ENCODE data around the gene RSU1. TPM values are rescaled to one million over a fixed set of nuclear protein-coding genes. Genes with fewer than 3 reads are reported as not detected.
A peak's percentile ranks its signal among the peaks of the same experiment; 100 is the strongest.
"Not testable (repeated sequence)": the region's sequence is repeated elsewhere in the genome, so short reads cannot be mapped to it uniquely, and the experiment has no call there.

Gene RSU1
- total and polyA plus RNA-seq, 9 donors: 59.4 to 93.9 (median 79.0) TPM

GRCh38 chr10:16752849-16753248 lies 64.4 kb downstream of the RSU1 start:
- WGBS (ENCODE audit: insufficient coverage): 93% methylated on average over 4 of the region's 6 CpGs

DNA sequence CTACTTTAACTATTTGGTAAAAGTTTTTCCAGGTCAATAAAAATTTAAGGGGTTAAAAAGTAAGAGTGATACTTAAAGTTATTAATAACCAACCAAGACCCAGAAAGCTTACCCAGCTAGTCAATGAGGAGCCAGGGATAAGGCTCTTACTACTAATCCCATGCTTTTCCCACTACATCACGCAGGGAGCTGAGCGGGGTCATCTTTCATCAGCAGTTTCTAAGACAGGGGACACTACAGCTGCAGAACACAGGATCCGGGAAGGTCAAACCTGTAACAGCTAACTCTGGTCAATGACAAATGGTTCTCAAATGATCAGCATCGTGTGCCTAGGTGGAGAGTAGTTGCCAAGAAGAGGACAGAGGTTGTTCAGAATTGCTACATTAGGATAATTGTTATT lies 65.1 kb downstream of the RSU1 start:
- H3K9me3 ChIP-seq (replicated peaks; ENCODE audit: control insufficient read depth, low read depth, low read length): no peaks in the 10 kb centered on the region
- H3K27ac ChIP-seq (ENCODE audit: low read length): no peak overlapping the region
- peak; percentile 18 for DNase-seq
- no peak overlapping the region for H3K4me3 ChIP-seq (ENCODE audit: low read length)
- H3K27me3 ChIP-seq (ENCODE audit: control insufficient read depth, insufficient read depth, low read length): no peaks in the 10 kb centered on the region
- H3K4me1 ChIP-seq (ENCODE audit: control insufficient read depth, insufficient read depth, low read length): peaks cover 2% of the 10 kb centered on the region
- peaks cover 15% of the 10 kb centered on the region for H3K36me3 ChIP-seq (ENCODE audit: control insufficient read depth, insufficient read depth, low read length)
- WGBS (ENCODE audit: insufficient coverage): 80% methylated on average over 2 of the region's 4 CpGs

More at GRCh38 chr10:16752849-16753248, 64.4 kb downstream of the RSU1 start:
- not testable (repeated sequence) for H3K27ac ChIP-seq (ENCODE audit: low read length); H3K4me3 ChIP-seq (ENCODE audit: low read length); DNase-seq; H3K27me3 ChIP-seq (ENCODE audit: control insufficient read depth, insufficient read depth, low read length); H3K4me1 ChIP-seq (ENCODE audit: control insufficient read depth, insufficient read depth, low read length); H3K9me3 ChIP-seq (replicated peaks; ENCODE audit: control insufficient read depth, low read depth, low read length)
- peaks cover 17% of the 10 kb centered on the region for H3K36me3 ChIP-seq (ENCODE audit: control insufficient read depth, insufficient read depth, low read length)

- WGBS (ENCODE audit: insufficient coverage): 93% methylated on average over 7 of the region's 8 CpGs
- H3K4me1 ChIP-seq (ENCODE audit: control insufficient read depth, insufficient read depth, low read length): peaks cover 2% of the 10 kb centered on the region
- H3K9me3 ChIP-seq (replicated peaks; ENCODE audit: control insufficient read depth, low read depth, low read length): no peaks in the 10 kb centered on the region
- H3K27me3 ChIP-seq (ENCODE audit: control insufficient read depth, insufficient read depth, low read length): no peaks in the 10 kb centered on the region
- no peak overlapping the region for H3K4me3 ChIP-seq (ENCODE audit: low read length)
- DNase-seq: no peak
- H3K27ac ChIP-seq (ENCODE audit: low read length): no peak overlapping the region
- peaks cover 15% of the 10 kb centered on the region for H3K36me3 ChIP-seq (ENCODE audit: control insufficient read depth, insufficient read depth, low read length)
Observed at GRCh38 chr10:16751244-16751643, 66.0 kb downstream of the RSU1 start.

DNA sequence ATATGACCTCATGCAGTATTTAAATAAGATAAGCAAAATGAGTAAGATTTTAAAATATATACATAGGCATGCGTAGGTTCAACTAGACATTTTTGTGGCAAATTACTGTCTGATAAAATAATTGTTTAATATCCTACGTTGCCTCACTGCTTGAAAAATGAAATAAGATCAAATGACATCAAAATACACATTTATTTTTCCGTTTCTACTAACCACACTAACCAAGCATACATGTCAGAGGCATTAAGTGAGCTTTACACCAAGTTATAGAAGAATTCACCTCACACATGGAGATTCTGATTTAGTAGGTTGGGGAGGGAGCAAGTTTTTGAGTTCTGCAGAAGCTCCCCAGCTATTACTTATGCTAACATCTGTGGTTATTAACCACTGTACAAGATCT lies 66.8 kb downstream of the RSU1 start:
- Histone ChIP-seq H3K36me3 (ENCODE audit: control insufficient read depth, insufficient read depth, low read length) (peaks cover 15% of the 10 kb centered on the region), H3K27me3 (ENCODE audit: control insufficient read depth, insufficient read depth, low read length) (no peaks in the 10 kb centered on the region), H3K27ac (ENCODE audit: low read length) (no peak overlapping the region), H3K4me3 (ENCODE audit: low read length) (no peak overlapping the region), H3K9me3 (replicated peaks; ENCODE audit: control insufficient read depth, low read depth, low read length) (no peaks in the 10 kb centered on the region), H3K4me1 (ENCODE audit: control insufficient read depth, insufficient read depth, low read length) (peaks cover 2% of the 10 kb centered on the region)
- DNase-seq: no peak
- WGBS (ENCODE audit: insufficient coverage): no CpG with 5 or more reads among the region's 3 CpGs

GRCh38 chr10:16748749-16749148 lies 68.5 kb downstream of the RSU1 start:
- Histone ChIP-seq H3K36me3 (ENCODE audit: control insufficient read depth, insufficient read depth, low read length) (peaks cover 15% of the 10 kb centered on the region), H3K4me3 (ENCODE audit: low read length) (no peak overlapping the region), H3K27ac (ENCODE audit: low read length) (no peak overlapping the region), H3K9me3 (replicated peaks; ENCODE audit: control insufficient read depth, low read depth, low read length) (no peaks in the 10 kb centered on the region), H3K27me3 (ENCODE audit: control insufficient read depth, insufficient read depth, low read length) (no peaks in the 10 kb centered on the region), H3K4me1 (ENCODE audit: control insufficient read depth, insufficient read depth, low read length) (peaks cover 2% of the 10 kb centered on the region)
- DNase-seq: no peak
- WGBS (ENCODE audit: insufficient coverage): 33% methylated on average over 2 of the region's 7 CpGs

DNA sequence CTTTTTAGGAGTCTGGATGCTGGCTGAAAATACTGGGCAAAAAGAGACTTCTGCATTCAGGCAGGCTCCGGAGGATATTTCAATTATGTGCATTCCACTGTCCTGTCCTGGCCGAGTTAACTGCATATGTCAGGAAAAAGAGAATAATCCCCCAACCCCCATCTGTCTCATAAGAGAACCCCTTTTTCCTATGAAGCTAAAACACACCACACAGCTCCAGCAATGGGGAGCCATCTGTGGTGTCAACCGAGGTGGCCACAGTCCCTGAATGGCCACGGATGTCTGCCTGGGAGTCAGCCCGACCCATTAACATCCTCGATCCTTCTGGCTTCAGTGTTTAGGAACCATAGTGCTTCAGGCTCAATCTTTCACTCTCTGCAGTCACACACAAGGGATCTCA lies 70.4 kb downstream of the RSU1 start:
- Histone ChIP-seq H3K27ac (ENCODE audit: low read length) (no peak overlapping the region), H3K27me3 (ENCODE audit: control insufficient read depth, insufficient read depth, low read length) (no peaks in the 10 kb centered on the region), H3K4me1 (ENCODE audit: control insufficient read depth, insufficient read depth, low read length) (peaks cover 1% of the 10 kb centered on the region), H3K4me3 (ENCODE audit: low read length) (no peak overlapping the region), H3K36me3 (ENCODE audit: control insufficient read depth, insufficient read depth, low read length) (peaks cover 13% of the 10 kb centered on the region), H3K9me3 (replicated peaks; ENCODE audit: control insufficient read depth, low read depth, low read length) (no peaks in the 10 kb centered on the region)
- DNase-seq: no peak
- no CpG with 5 or more reads among the region's 6 CpGs for WGBS (ENCODE audit: insufficient coverage)

DNA sequence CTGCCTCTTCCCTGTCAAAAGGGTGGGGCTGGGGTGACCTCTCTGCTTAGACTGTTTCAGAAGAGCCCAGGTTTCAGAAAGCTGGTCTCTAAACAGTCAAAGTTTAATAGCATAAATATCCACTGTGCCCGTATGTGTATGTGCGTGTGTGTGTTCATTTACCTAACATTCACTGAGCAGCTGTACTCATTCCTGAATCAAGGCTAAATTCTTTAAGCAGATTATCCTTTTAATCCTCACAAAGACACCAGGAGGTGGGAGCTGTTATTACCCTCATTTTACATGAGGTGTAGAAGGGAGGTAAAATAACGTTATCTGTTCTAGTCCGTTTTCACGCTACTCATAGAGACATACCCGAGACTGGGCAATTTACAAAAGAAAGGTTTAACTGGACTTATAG lies 72.2 kb downstream of the RSU1 start:
- Histone ChIP-seq H3K4me3 (ENCODE audit: low read length) (no peak overlapping the region), H3K27ac (ENCODE audit: low read length) (no peak overlapping the region), H3K4me1 (ENCODE audit: control insufficient read depth, insufficient read depth, low read length) (no peaks in the 10 kb centered on the region), H3K36me3 (ENCODE audit: control insufficient read depth, insufficient read depth, low read length) (peaks cover 4% of the 10 kb centered on the region), H3K9me3 (replicated peaks; ENCODE audit: control insufficient read depth, low read depth, low read length) (no peaks in the 10 kb centered on the region), H3K27me3 (ENCODE audit: control insufficient read depth, insufficient read depth, low read length) (no peaks in the 10 kb centered on the region)
- no peak for DNase-seq
- 100% methylated on average over 3 of the region's 6 CpGs for WGBS (ENCODE audit: insufficient coverage)

DNA sequence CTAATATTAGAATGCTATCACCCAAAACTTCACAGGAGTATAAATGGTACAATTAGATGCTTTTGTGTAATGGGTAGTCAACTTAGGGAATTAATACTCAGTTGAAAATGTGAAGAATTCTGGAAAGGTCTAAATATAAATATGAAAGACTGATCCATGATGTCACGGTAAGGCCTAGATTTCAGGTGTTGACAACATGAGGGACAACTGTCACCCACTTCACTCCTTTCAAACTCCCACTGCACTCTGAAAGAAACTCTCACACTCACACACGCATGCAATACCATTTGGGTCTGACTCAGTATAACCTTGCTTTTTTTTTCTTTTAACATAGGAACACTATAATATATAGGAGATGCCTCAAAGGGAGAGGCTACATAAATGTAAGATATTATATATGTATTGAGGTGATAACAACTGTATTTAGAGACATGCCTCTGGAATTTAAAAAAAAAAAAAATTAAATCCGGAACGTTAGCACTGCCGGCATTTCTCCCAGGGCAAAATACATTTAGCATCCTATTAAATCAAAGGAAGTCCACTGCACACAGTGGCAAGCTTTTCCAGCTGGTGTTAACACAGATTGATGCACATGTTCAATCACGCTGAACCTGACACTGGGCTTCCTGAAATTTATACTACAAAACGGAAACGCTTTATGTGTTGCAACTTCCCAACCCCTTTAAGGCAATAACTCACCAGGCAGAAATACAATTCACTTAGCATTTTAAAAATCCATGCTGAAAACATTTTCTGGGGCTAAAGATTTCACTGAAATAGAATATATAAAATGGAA lies 74.9 kb downstream of the RSU1 start:
- Histone ChIP-seq H3K9me3 (replicated peaks; ENCODE audit: control insufficient read depth, low read depth, low read length) (peaks cover 7% of the 10 kb centered on the region), H3K27ac (ENCODE audit: low read length) (no peak overlapping the region), H3K27me3 (ENCODE audit: control insufficient read depth, insufficient read depth, low read length) (no peaks in the 10 kb centered on the region), H3K36me3 (ENCODE audit: control insufficient read depth, insufficient read depth, low read length) (no peaks in the 10 kb centered on the region), H3K4me1 (ENCODE audit: control insufficient read depth, insufficient read depth, low read length) (no peaks in the 10 kb centered on the region), H3K4me3 (ENCODE audit: low read length) (no peak overlapping the region)
- DNase-seq: peak; percentile 17
- WGBS (ENCODE audit: insufficient coverage): 79% methylated on average over 3 of the region's 8 CpGs

DNA sequence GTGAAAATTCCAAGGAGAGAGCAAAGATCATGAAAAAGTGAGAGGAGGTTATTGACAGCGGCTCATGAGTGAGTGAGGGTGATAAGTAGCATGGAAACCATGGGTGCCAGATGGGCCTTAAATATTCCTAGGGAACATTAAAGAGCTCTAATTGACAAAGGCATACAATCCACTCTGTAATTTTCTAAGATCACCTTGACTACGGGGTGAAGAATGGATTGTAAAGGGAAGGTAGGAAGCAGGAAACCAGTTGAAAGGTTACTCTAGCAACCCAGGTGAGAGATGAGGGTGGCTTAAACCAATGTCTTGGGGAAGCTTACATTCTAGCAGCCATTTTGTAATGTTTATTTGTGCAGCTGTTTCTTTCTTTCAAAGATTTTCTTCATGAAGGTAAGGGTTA lies 75.7 kb downstream of the RSU1 start:
- Histone ChIP-seq H3K36me3 (ENCODE audit: control insufficient read depth, insufficient read depth, low read length) (no peaks in the 10 kb centered on the region), H3K27me3 (ENCODE audit: control insufficient read depth, insufficient read depth, low read length) (no peaks in the 10 kb centered on the region), H3K9me3 (replicated peaks; ENCODE audit: control insufficient read depth, low read depth, low read length) (peaks cover 7% of the 10 kb centered on the region), H3K4me1 (ENCODE audit: control insufficient read depth, insufficient read depth, low read length) (no peaks in the 10 kb centered on the region), H3K4me3 (ENCODE audit: low read length) (no peak overlapping the region), H3K27ac (ENCODE audit: low read length) (no peak overlapping the region)
- DNase-seq: no peak
- 100% methylated on average over 1 of the region's 2 CpGs for WGBS (ENCODE audit: insufficient coverage)

GRCh38 chr10:16737420-16737819 lies 79.8 kb downstream of the RSU1 start:
- H3K4me3 ChIP-seq (ENCODE audit: low read length): no peak overlapping the region
- no CpG with 5 or more reads among the region's 2 CpGs for WGBS (ENCODE audit: insufficient coverage)
- no peak overlapping the region for H3K27ac ChIP-seq (ENCODE audit: low read length)
- peaks cover 12% of the 10 kb centered on the region for H3K9me3 ChIP-seq (replicated peaks; ENCODE audit: control insufficient read depth, low read depth, low read length)
- no peak for DNase-seq
- H3K4me1 ChIP-seq (ENCODE audit: control insufficient read depth, insufficient read depth, low read length): no peaks in the 10 kb centered on the region
- H3K36me3 ChIP-seq (ENCODE audit: control insufficient read depth, insufficient read depth, low read length): no peaks in the 10 kb centered on the region
- no peaks in the 10 kb centered on the region for H3K27me3 ChIP-seq (ENCODE audit: control insufficient read depth, insufficient read depth, low read length)

Data from muscle of leg (tissue), 11 donors.